Mononuclear cell (primary cell): ENCODE measurements around the gene CLEC16A. TPM values are rescaled to one million over a fixed set of nuclear protein-coding genes. Genes with fewer than 3 reads are reported as not detected.

Experiments used
- H3K27me3 ChIP-seq: 2 replicates; pipeline ENCODE4 v1.6.0; 2011; ENCODE audit warnings: low read length, control low read depth; ENCODE audit not compliant: insufficient read depth
- H3K4me1 ChIP-seq: 2 replicates; pipeline ENCODE4 v1.5.1; 2011; ENCODE audit warnings: mild to moderate bottlenecking, low read length, control low read depth; ENCODE audit not compliant: insufficient read depth
- H3K4me3 ChIP-seq: 2 replicates; pipeline ENCODE4 v1.5.1; 2011; ENCODE audit warnings: mild to moderate bottlenecking, low read length, moderate library complexity
- H3K9me3 ChIP-seq: 2 replicates; pipeline ENCODE4 v1.5.1; 2011; ENCODE audit warnings: low read depth, mild to moderate bottlenecking, control low read depth, low read length
- total RNA-seq: library from RNA; depleted of rRNA; stranded (reverse); fragments of >200 nt; gene quantifications from one replicate; pipeline ENCODE4 v1.2.3, GENCODE V29; 2012

The CLEC16A gene
- total RNA-seq, 1 donor = 26.9 TPM

- peak within 1 kb of the TSS; percentile 54 for H3K4me3 ChIP-seq
- H3K4me1 ChIP-seq = peaks cover 87% of the 10 kb centered on the region
- H3K9me3 ChIP-seq = no peaks in the 10 kb centered on the region
Observed at GRCh38 chr16:10942352-10943063, 1.9 kb upstream of the CLEC16A start, which contains the start of gene DEXI. Gene DEXI (minus strand): TSS chr16:10942468. CDS start chr16:10942005, 463 bp downstream.

GRCh38 chr16:10943064-10943353 is 1.4 kb upstream of the CLEC16A start:
- H3K4me3 ChIP-seq = peak overlapping the region; percentile 54
- peaks cover 82% of the 10 kb centered on the region for H3K4me1 ChIP-seq
- H3K9me3 ChIP-seq = no peaks in the 10 kb centered on the region
- H3K27me3 ChIP-seq = no peaks in the 10 kb centered on the region

More at GRCh38 chr16:10942352-10943063, 1.9 kb upstream of the CLEC16A start, which contains the start of gene DEXI:
- no peaks in the 10 kb centered on the region for H3K27me3 ChIP-seq

GRCh38 chr16:10945065-10945787 is 862 bp downstream of the CLEC16A start:
- H3K27me3 ChIP-seq = no peaks in the 10 kb centered on the region
- H3K4me3 ChIP-seq = peak overlapping the region; percentile 73
- peaks cover 80% of the 10 kb centered on the region for H3K4me1 ChIP-seq
- no peaks in the 10 kb centered on the region for H3K9me3 ChIP-seq

GRCh38 chr16:10946308-10946707 is 1.9 kb downstream of the CLEC16A start:
- no peak overlapping the region for H3K4me3 ChIP-seq
- H3K27me3 ChIP-seq = no peaks in the 10 kb centered on the region
- H3K4me1 ChIP-seq = peaks cover 70% of the 10 kb centered on the region
- H3K9me3 ChIP-seq = no peaks in the 10 kb centered on the region

GRCh38 chr16:10947211-10947787 is 2.9 kb downstream of the CLEC16A start:
- Histone ChIP-seq H3K4me1 (peaks cover 67% of the 10 kb centered on the region), H3K4me3 (no peak overlapping the region)

GRCh38 chr16:10949424-10949970 is 5.1 kb downstream of the CLEC16A start:
- Histone ChIP-seq H3K27me3 (no peaks in the 10 kb centered on the region), H3K4me1 (peaks cover 57% of the 10 kb centered on the region), H3K9me3 (no peaks in the 10 kb centered on the region), H3K4me3 (no peak overlapping the region)

More at GRCh38 chr16:10947211-10947787, 2.9 kb downstream of the CLEC16A start:
- Histone ChIP-seq H3K9me3 (no peaks in the 10 kb centered on the region), H3K27me3 (no peaks in the 10 kb centered on the region)

GRCh38 chr16:10950393-10950792 is 6.0 kb downstream of the CLEC16A start:
- Histone ChIP-seq H3K4me1 (peaks cover 56% of the 10 kb centered on the region), H3K4me3 (no peak overlapping the region), H3K27me3 (no peaks in the 10 kb centered on the region)

GRCh38 chr16:10951026-10951425 is 6.7 kb downstream of the CLEC16A start:
- no peaks in the 10 kb centered on the region for H3K27me3 ChIP-seq
- H3K4me3 ChIP-seq = no peak overlapping the region
- peaks cover 50% of the 10 kb centered on the region for H3K4me1 ChIP-seq
- no peaks in the 10 kb centered on the region for H3K9me3 ChIP-seq

More at GRCh38 chr16:10950393-10950792, 6.0 kb downstream of the CLEC16A start:
- no peaks in the 10 kb centered on the region for H3K9me3 ChIP-seq

GRCh38 chr16:10954903-10955302 is 10.5 kb downstream of the CLEC16A start:
- H3K4me1 ChIP-seq = peaks cover 29% of the 10 kb centered on the region
- no peaks in the 10 kb centered on the region for H3K9me3 ChIP-seq
- no peak overlapping the region for H3K4me3 ChIP-seq
- H3K27me3 ChIP-seq = no peaks in the 10 kb centered on the region

- Histone ChIP-seq H3K9me3 (no peaks in the 10 kb centered on the region), H3K27me3 (no peaks in the 10 kb centered on the region), H3K4me1 (peaks cover 25% of the 10 kb centered on the region), H3K4me3 (no peak overlapping the region)
Observed at GRCh38 chr16:10957771-10958482, 13.6 kb downstream of the CLEC16A start.

- Histone ChIP-seq H3K4me3 (no peak overlapping the region), H3K4me1 (peaks cover 24% of the 10 kb centered on the region), H3K9me3 (no peaks in the 10 kb centered on the region), H3K27me3 (no peaks in the 10 kb centered on the region)
Observed at GRCh38 chr16:10959161-10959560, 14.8 kb downstream of the CLEC16A start.

- Histone ChIP-seq H3K9me3 (no peaks in the 10 kb centered on the region), H3K27me3 (no peaks in the 10 kb centered on the region), H3K4me1 (peaks cover 35% of the 10 kb centered on the region), H3K4me3 (no peak overlapping the region)
Observed at GRCh38 chr16:10961231-10961630, 16.9 kb downstream of the CLEC16A start.

- Histone ChIP-seq H3K4me1 (peaks cover 27% of the 10 kb centered on the region), H3K27me3 (no peaks in the 10 kb centered on the region), H3K4me3 (no peak overlapping the region), H3K9me3 (no peaks in the 10 kb centered on the region)
Observed at GRCh38 chr16:10964039-10964890, 19.9 kb downstream of the CLEC16A start.

- H3K4me3 ChIP-seq = no peak overlapping the region
- H3K4me1 ChIP-seq = peaks cover 34% of the 10 kb centered on the region
- no peaks in the 10 kb centered on the region for H3K27me3 ChIP-seq
- no peaks in the 10 kb centered on the region for H3K9me3 ChIP-seq
Observed at GRCh38 chr16:10964891-10965326, 20.5 kb downstream of the CLEC16A start.
